Measurements from ENCODE around the gene PLEKHH1.
"Not testable (repeated sequence)": the region's sequence is repeated elsewhere in the genome, so short reads cannot be mapped to it uniquely, and the experiment has no call there.

Gene PLEKHH1

DNA sequence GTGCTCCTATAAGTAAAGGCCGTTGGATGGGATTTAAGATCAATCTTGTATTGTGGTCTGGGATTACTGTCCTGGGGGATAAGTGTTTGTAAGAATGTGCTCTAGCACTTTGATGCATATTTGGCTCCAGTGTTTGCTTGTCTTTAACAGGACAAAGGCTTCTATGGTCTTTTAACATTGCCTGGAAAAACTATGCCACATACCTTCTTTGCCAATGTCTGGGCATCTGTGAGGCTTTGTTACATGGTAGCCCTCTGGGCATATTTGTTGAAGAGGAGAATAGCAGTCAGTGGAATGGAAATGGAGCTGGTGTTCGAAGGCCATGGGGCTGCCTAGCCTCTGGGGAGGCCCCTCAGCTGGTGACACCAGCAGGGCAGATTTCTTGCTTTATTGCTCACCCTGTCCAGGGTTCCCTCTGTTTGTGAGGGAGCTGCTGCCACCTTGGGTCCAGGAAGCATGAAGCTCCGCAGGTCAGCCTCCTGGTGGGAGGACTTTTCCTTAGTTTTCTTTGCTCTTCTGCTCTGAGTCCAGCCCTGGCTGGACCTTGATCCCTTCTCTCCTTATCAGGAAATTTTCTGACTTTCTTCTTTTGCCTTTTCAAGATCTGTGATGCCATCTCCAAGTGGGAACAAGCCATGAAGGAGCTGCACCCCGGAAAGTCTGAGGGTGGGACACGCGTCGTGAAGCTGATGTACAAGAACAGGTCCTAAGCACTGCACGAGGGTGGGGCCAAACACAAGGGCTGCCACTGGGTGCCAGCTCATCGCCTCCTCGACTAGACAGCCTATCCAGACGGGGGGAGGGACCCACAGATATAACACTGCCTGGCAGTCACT lies 47.5 kb downstream of the PLEKHH1 start:
- Histone ChIP-seq H3K9me3 (ENCODE audit: low read depth, low read length) (no peaks in the 10 kb centered on the region), H3K27ac (no peak overlapping the region), H3K9ac (ENCODE audit: insufficient read length) (no peak overlapping the region), H3K36me3 (ENCODE audit: insufficient read depth, low read length) (no peaks in the 10 kb centered on the region), H3K4me3 (no peak overlapping the region)
- no peak for DNase-seq (ENCODE audit: low read depth, low spot score)
- TF ChIP-seq POLR2AphosphoS5 (IDR thresholded peaks at IDR 0.05; ENCODE audit: borderline replicate concordance, low read depth, low read length) (no peak), EZH2 (IDR thresholded peaks at IDR 0.05) (no peak), FOXP2 (optimal IDR thresholded peaks at IDR 0.05; ENCODE audit: control extremely low read depth, extremely low read length, insufficient read depth) (no peak)

GRCh38 chr14:67581643-67582042 lies 48.6 kb downstream of the PLEKHH1 start:
- H3K4me3 ChIP-seq = no peak overlapping the region
- no peaks in the 10 kb centered on the region for H3K9me3 ChIP-seq (ENCODE audit: low read depth, low read length)
- no peak for TF ChIP-seq EZH2 (IDR thresholded peaks at IDR 0.05)
- TF ChIP-seq FOXP2 (optimal IDR thresholded peaks at IDR 0.05; ENCODE audit: control extremely low read depth, extremely low read length, insufficient read depth) = no peak
- TF ChIP-seq POLR2AphosphoS5 (IDR thresholded peaks at IDR 0.05; ENCODE audit: borderline replicate concordance, low read depth, low read length) = no peak
- H3K27ac ChIP-seq = no peak overlapping the region
- DNase-seq (ENCODE audit: low read depth, low spot score) = no peak
- no peaks in the 10 kb centered on the region for H3K36me3 ChIP-seq (ENCODE audit: insufficient read depth, low read length)
- H3K9ac ChIP-seq (ENCODE audit: insufficient read length) = no peak overlapping the region

DNA sequence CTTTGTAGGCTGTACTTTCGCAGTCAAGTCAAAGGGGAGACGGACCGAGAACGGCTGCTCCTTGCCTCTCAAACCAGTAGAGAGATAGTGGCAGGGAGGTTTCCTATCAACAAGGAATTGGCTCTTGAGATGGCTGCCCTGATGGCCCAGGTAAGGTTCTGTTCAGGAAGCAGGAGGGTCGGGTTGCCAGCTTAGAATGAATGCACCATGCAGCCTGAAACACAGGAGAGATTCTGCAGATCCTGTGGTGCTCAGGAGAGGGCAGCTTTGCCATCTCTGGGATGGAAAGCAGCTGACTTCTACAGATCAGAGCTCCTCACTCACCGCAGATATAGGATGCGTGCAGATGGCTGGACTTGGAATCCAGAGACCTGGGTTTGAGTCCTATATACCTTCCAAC lies 49.0 kb downstream of the PLEKHH1 start:
- TF ChIP-seq FOXP2 (optimal IDR thresholded peaks at IDR 0.05; ENCODE audit: control extremely low read depth, extremely low read length, insufficient read depth) (no peak), EZH2 (IDR thresholded peaks at IDR 0.05) (no peak), POLR2AphosphoS5 (IDR thresholded peaks at IDR 0.05; ENCODE audit: borderline replicate concordance, low read depth, low read length) (no peak)
- no peak for DNase-seq (ENCODE audit: low read depth, low spot score)
- no peak overlapping the region for H3K9ac ChIP-seq (ENCODE audit: insufficient read length)
- H3K9me3 ChIP-seq (ENCODE audit: low read depth, low read length) = no peaks in the 10 kb centered on the region
- H3K27ac ChIP-seq = no peak overlapping the region
- H3K36me3 ChIP-seq (ENCODE audit: insufficient read depth, low read length) = no peaks in the 10 kb centered on the region
- no peak overlapping the region for H3K4me3 ChIP-seq

DNA sequence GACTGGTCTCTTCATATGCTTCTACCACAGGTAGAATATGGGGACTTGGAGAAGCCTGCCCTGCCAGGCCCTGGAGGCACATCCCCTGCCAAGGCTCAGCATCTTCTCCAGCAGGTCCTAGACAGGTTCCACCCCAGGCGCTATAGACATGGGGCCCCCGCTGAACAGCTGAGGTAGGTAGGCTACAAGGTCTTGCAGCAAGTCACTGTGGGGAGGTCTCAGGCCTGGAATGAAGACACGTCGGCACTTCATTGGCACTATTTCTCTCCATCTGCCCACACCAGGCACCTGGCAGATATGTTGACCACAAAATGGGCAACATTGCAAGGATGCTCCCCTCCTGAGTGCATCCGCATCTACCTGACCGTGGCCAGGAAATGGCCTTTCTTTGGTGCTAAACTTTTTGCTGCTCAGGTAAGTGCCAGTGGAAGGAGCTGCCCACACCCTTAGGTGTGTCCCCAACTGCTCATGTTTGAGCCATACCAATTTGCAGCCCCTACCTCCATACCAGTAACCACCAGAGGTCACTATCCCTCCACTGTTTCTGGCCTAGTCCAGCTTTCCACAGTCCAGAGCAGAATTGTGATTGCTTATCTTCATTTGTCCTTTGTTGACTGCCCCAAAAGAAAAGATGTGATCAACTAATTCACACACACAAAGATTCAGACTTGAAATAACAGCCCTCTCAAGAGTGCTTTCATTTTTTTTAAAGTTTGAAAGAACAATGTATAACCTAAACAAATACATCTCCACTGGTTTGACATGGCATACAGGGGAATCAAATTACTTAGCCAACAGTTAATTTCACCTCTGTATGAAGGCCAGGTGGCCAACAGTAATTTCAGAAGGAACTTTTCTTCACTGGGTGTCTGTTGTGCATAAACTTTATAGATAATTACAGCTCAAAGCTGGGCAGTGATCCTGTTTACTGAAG lies 50.9 kb downstream of the PLEKHH1 start:
- DNase-seq (ENCODE audit: low read depth, low spot score) = no peak
- no peak for TF ChIP-seq EZH2 (IDR thresholded peaks at IDR 0.05)
- TF ChIP-seq FOXP2 (optimal IDR thresholded peaks at IDR 0.05; ENCODE audit: control extremely low read depth, extremely low read length, insufficient read depth) = no peak
- no peak for TF ChIP-seq POLR2AphosphoS5 (IDR thresholded peaks at IDR 0.05; ENCODE audit: borderline replicate concordance, low read depth, low read length)
- H3K9me3 ChIP-seq (ENCODE audit: low read depth, low read length) = no peaks in the 10 kb centered on the region
- no peak overlapping the region for H3K9ac ChIP-seq (ENCODE audit: insufficient read length)
- peaks cover 9% of the 10 kb centered on the region; the same call in 1 of the 2 replicates for H3K36me3 ChIP-seq (ENCODE audit: insufficient read depth, low read length)
- H3K27ac ChIP-seq = no peak overlapping the region
- H3K4me3 ChIP-seq = no peak overlapping the region

- H3K4me3 ChIP-seq = no peak overlapping the region
- DNase-seq (ENCODE audit: low read depth, low spot score) = no peak
- no peak overlapping the region for H3K9ac ChIP-seq (ENCODE audit: insufficient read length)
- no peak overlapping the region for H3K27ac ChIP-seq
- no peaks in the 10 kb centered on the region for H3K9me3 ChIP-seq (ENCODE audit: low read depth, low read length)
- TF ChIP-seq POLR2AphosphoS5 (IDR thresholded peaks at IDR 0.05; ENCODE audit: borderline replicate concordance, low read depth, low read length) = no peak
- TF ChIP-seq FOXP2 (optimal IDR thresholded peaks at IDR 0.05; ENCODE audit: control extremely low read depth, extremely low read length, insufficient read depth) = no peak
- no peak for TF ChIP-seq EZH2 (IDR thresholded peaks at IDR 0.05)
- H3K36me3 ChIP-seq (ENCODE audit: insufficient read depth, low read length) = peaks cover 19% of the 10 kb centered on the region; the same call in 1 of the 2 replicates
Observed at GRCh38 chr14:67584978-67585377, 51.9 kb downstream of the PLEKHH1 start.

- H3K36me3 ChIP-seq (ENCODE audit: insufficient read depth, low read length) = peaks cover 23% of the 10 kb centered on the region; the same call in 1 of the 2 replicates
- H3K4me3 ChIP-seq = no peak overlapping the region
- TF ChIP-seq FOXP2 (optimal IDR thresholded peaks at IDR 0.05; ENCODE audit: control extremely low read depth, extremely low read length, insufficient read depth) (no peak), POLR2AphosphoS5 (IDR thresholded peaks at IDR 0.05; ENCODE audit: borderline replicate concordance, low read depth, low read length) (no peak), EZH2 (IDR thresholded peaks at IDR 0.05) (no peak)
- DNase-seq (ENCODE audit: low read depth, low spot score) = no peak
- H3K9me3 ChIP-seq (ENCODE audit: low read depth, low read length) = no peaks in the 10 kb centered on the region
- H3K9ac ChIP-seq (ENCODE audit: insufficient read length) = no peak overlapping the region
- no peak overlapping the region for H3K27ac ChIP-seq
Observed at GRCh38 chr14:67586369-67586768, 53.3 kb downstream of the PLEKHH1 start.

DNA sequence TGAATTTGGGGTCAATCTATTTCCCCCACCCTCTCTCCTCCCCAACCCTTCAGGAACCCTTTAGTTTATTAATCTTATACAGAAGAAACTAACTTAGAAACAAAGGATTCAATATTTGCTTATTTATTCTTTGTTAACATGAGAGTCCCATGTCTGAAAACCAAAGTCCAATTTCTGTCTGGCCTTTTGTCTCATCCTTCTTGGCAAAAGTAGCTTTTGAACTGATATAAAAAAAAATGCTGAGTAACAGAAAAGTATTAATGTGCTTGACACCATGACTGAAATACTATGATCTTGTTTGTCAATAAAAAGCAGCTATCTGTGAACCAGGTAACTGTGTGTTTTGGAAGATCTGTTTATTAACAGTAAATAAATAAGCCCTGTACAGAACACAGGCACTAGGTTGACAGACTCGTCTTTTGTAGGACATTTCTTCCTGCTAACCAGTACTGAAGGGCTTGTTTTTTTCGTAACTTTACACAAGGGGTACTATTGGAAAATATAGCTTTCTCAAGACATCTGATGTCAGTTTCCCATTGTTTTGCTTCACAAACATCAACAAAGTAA lies 56.2 kb downstream of the PLEKHH1 start:
- H3K4me3 ChIP-seq = no peak overlapping the region
- no peaks in the 10 kb centered on the region for H3K9me3 ChIP-seq (ENCODE audit: low read depth, low read length)
- H3K9ac ChIP-seq (ENCODE audit: insufficient read length) = no peak overlapping the region
- DNase-seq (ENCODE audit: low read depth, low spot score) = no peak
- TF ChIP-seq EZH2 (IDR thresholded peaks at IDR 0.05) (no peak), FOXP2 (optimal IDR thresholded peaks at IDR 0.05; ENCODE audit: control extremely low read depth, extremely low read length, insufficient read depth) (no peak), POLR2AphosphoS5 (IDR thresholded peaks at IDR 0.05; ENCODE audit: borderline replicate concordance, low read depth, low read length) (no peak)
- peaks cover 36% of the 10 kb centered on the region for H3K36me3 ChIP-seq (ENCODE audit: insufficient read depth, low read length)
- H3K27ac ChIP-seq = no peak overlapping the region

GRCh38 chr14:67593650-67594049 lies 60.6 kb downstream of the PLEKHH1 start:
- H3K9me3 ChIP-seq (ENCODE audit: low read depth, low read length); DNase-seq (ENCODE audit: low read depth, low spot score); H3K9ac ChIP-seq (ENCODE audit: insufficient read length); H3K4me3 ChIP-seq; H3K27ac ChIP-seq: not testable (repeated sequence)
- H3K36me3 ChIP-seq (ENCODE audit: insufficient read depth, low read length) = peaks cover 30% of the 10 kb centered on the region

All from SK-N-MC (cell line).